Posterior cingulate gyrus (tissue), 11 donors: Measurements from ENCODE around the gene LRRTM4.

Experiments used
- DNase-seq, 10 donors: peaks; one replicate each; pipeline versions ENCODE4 v3.0.0 to v3.0.0-alpha.2; 2020 to 2021; ENCODE audit warnings: mixed read lengths in 3 of 10
- intact Hi-C: fragments of 100-400 bp; cut with DNase I; formaldehyde crosslinking; loops from one replicate; pipeline ENCODE4 v1.15.1; 2023

The LRRTM4 gene

GRCh38 chr2:77521931-77522470 lies at the start of gene LRRTM4:
LRRTM4 (minus strand) TSS chr2:77522376.
- intact Hi-C loops: loop anchor here (5.0 kb wide), 1 partner anchor 570 kb away; no protein-coding TSS in a partner anchor
- peak in 9 of 10 donors; percentile 30 to 88 (median 48) for DNase-seq

DNA sequence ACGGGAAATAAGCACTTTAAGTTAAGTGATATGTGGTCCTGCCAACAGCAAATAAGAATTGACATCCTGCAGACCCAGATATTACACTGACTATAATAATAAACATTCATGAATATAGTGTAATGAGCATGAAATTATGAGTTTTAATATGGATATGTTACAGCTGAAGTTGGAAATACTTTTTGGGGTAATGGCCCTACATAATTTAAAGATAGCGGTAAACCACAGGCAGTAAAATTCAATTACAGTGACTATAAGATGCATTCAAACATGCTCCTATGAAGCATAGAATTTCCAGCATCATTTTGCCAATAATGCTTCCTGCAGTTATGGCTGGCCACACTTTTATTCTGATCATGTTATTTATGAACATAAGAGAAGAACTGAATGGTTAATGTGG lies 49.4 kb upstream of the LRRTM4 start:
- intact Hi-C loops: no loop called here

DNA sequence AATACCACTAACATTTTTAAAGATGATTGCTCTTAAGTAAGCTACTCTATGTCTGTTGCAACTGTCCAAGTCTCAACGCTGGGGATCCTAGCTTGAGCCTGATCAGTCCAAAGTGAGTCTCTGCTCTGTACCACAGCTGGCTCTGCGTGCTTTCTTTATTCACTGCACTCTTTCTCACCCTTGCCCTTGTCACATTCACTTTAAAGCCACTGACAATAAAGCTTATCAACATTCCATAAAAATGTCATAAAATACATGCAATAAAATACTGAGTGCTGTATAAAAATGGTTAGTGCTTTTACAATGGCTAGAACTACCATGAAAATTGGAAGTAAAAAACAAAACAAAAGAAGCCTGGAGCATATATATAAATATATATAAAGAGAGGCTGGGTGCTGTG lies 45.5 kb upstream of the LRRTM4 start:
- intact Hi-C loops: no loop called here
- DNase-seq: no peak

More for the DNA sequence above, 49.4 kb upstream of the LRRTM4 start:
- DNase-seq: no peak

- intact Hi-C loops: no loop called here
- no peak for DNase-seq
These were observed 44.4 kb upstream of the LRRTM4 start for GRCh38 chr2:77566582-77566981.

- DNase-seq: no peak
- intact Hi-C loops: no loop called here
These were observed 44.0 kb upstream of the LRRTM4 start for GRCh38 chr2:77566131-77566530.

- no peak for DNase-seq
- intact Hi-C loops: no loop called here
These were observed 30.8 kb upstream of the LRRTM4 start for GRCh38 chr2:77552956-77553355.

- intact Hi-C loops: no loop called here
- no peak for DNase-seq
These were observed 15.9 kb upstream of the LRRTM4 start for GRCh38 chr2:77538031-77538430.

DNA sequence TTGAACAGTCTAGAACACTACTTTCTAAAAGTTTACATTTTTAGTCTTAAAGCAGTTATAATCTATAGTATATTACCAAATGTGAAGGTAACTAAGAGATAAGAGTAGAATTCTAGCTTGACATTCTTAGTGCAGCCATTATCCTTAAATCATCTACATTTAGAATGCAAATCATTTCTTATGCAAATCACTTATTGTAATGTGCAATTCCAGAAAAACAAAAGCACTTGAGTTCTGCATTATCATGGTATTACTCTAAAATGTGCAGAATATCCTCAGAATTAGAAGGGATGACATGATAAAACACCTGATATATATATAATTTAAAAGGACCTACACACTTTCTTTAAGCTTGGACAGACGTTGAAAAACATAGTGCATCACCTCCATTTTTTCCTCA lies 712 bp upstream of the LRRTM4 start:
- intact Hi-C loops: loop anchor here (5.0 kb wide), 1 partner anchor 571 kb away; no protein-coding TSS in a partner anchor
- DNase-seq: no peak

DNA sequence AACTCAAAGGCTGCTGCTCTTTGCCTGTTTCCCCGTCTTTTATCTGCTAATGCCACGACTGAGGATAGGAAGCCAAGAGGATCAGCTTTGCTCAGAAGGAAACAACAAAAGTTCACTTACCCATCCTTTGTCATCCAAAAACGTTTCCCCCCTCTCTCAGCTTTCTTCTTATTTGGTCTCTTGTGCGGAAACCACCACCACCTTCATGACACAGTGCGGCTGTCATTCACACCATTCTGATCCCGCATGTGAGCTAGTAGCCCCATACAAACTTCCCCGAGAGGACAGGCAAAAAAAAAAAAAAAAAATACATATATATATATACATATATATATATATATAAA lies 656 bp downstream of the LRRTM4 start:
- DNase-seq: no peak
- intact Hi-C loops: loop anchor here (5.0 kb wide), 1 partner anchor 569 kb away; no protein-coding TSS in a partner anchor

DNA sequence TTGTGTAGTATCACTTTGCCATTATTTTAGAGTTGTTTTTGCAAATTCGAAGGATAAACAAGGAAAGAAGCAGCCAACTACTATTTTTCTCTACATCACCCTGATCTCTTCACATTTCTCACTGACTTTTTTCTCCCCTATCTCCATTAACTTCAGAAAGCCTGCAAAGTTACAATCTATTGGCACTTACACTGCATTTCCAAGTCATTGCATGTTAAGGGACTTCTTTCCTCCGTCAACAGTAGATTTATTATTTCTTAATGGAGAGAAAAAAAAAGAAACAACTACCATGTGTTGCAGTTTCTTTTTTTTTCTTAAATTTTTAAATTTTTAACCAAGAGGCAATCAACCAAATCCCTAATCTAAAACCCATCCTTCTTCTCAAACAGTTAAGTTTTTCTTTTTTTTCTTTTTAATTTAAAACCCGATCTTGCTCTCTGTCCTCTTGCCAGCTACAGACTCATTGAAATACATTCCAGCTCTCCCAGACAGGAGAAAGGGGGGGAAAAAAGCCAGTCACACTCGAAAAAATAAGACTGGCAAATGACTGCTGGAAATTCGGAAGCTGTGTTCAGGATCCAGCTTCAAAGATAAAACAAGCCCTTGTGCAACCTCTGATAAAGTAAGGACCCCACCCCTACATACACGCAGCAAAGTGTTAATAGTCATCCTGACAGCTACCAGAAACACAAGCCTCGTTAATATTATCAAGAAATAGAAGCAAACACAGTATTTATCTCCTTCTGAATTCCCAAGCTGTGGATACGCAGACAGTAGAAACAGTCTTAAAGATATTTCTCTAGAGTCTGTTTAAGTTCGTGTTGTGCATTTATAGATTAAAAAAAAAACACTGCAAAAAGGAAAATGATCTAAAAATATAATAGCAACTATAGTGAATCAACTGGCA lies 1.3 kb downstream of the LRRTM4 start:
- no peak for DNase-seq
- intact Hi-C loops: loop anchor here (5.0 kb wide), 1 partner anchor 569 kb away; no protein-coding TSS in a partner anchor

GRCh38 chr2:77519888-77520506 lies 2.2 kb downstream of the LRRTM4 start:
- no peak for DNase-seq
- intact Hi-C loops: loop anchor here (5.0 kb wide), 1 partner anchor 568 kb away; no protein-coding TSS in a partner anchor

DNA sequence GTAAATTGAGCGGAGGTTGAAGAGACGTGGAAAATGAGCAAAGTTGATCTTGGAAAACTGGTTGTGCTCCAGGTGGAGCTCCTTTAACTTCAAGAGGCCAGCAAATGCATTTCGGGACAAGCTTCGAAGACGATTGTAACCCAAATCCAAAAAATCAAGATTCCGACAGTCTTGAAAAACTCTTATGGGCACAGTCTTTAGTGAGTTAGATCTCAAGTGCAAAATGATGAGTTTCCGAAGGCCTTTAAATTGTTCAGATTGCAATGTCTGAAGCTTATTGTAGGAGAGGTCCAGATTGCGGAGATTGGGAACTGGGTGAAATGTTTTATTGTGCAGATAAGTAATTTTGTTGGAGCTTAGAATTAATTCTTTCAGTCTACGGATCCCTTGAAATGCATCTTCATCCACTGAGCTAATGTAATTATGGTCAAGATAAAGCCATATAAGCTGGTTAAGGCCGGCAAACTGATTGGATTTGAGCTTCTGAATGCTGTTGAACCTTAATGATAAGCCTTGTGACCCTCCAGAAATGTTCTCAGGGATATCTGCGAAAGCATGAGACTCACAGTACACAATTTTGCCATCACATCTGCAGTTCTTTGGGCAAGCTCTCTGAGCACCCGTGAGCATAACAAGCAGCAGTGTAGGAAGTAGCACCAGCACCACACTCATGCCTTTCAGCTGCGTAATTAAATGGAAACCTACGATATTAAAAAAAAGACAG lies 2.9 kb downstream of the LRRTM4 start:
- intact Hi-C loops: no loop called here
- DNase-seq: peak in 1 of 10 donors; percentile 64

GRCh38 chr2:77518311-77518710 lies 3.9 kb downstream of the LRRTM4 start:
- intact Hi-C loops: no loop called here
- DNase-seq: no peak

DNA sequence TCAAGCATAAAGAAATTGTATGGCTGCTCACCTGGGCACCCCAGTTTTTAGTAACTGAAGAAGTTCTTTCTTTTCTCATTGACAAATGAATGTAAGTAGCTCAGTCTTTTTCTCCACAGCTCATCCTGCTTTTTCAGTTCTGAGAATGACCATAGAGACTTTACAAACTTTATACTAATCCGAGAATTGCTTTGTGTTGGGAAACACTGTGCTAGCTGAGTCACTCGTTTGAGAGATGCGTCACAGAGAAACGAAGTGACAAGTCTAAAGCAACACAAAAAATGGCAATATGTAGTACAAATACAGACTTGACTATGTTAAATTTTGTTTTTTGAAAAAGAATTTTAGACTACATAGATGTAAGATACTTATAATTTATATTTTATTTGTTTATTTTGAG lies 9.0 kb downstream of the LRRTM4 start:
- intact Hi-C loops: no loop called here
- DNase-seq: no peak

DNA sequence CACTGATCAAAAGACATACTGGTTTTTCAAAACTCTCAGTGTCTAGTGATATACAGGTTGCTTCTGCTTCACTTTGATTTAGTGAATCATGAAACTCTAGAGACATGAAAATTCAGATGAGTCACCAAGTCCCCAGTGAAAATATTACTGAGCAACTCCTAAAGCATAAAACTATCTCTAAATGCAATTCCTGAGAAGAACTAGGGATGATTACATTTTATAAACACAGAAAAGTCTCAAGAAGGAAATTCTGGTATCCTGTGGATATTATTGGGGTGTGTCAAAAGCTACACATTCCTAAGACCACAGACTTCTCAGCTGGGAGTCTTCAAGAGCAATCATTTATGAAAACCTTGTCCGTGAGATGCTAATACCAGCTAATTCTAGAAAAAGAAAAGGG lies 9.7 kb downstream of the LRRTM4 start:
- intact Hi-C loops: no loop called here
- DNase-seq: no peak

- DNase-seq: no peak
- intact Hi-C loops: no loop called here
These were observed 13.7 kb downstream of the LRRTM4 start for GRCh38 chr2:77508511-77508910.

DNA sequence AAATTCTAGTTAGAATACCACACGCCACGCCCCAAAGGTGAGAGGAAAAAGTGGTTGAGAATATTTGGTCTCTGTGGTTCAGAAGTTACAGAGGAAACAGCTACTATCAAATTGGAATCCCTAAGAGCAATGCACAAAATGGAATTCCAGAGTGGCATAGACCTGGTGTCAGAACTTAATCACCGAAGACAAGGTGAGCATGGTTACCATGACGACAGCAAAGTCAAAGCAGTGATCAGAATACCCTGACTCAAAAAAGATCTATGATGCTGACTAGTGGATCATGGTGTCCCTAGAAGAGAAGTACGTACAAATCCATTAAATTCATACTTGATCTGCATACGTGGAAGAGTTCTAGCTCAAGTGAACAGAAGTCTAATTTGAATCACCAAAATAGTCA lies 14.5 kb downstream of the LRRTM4 start:
- intact Hi-C loops: no loop called here
- DNase-seq: no peak

DNA sequence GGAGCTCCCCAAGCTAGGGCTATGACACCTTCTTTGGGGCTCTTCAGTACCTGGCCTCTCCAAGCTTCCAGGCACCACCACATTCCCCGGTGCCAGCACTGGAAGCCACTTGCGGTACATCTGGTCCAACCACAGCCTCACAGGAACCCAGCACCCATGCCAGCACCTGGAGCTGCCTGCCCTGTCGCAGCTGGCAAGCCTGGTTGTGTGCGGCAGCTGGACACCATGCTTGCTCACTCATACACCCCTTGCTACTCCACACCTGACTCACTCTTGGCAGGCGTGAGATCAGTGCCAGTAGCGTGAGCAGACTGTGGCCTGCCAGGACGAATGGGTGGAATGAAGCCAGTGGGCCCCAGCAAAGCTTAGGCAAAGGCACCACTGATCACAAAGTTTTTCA lies 34.0 kb downstream of the LRRTM4 start:
- intact Hi-C loops: no loop called here
- DNase-seq: peak in 2 of 10 donors; percentile 52 to 53

- DNase-seq: peak in 2 of 10 donors; percentile 64 to 66
- intact Hi-C loops: no loop called here
These were observed 34.9 kb downstream of the LRRTM4 start for GRCh38 chr2:77487074-77487803.

DNA sequence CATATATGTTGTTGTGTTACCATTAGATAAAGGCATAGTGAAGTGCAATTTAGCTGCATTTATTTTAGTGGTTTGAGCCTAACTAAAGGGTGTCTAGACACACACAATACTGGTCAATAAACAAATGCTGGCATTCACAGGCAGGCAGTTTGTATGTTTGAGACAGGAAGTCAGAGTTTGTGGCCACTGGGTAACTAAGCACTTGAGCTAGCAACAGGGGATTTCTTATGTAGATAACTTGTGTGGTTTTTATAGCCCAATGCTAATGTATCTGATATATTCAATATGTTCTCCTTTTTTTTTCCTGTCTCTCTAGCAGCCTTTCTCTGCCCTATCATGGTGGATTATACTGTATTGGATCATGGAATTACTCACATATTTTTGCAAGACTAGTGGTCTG lies 38.1 kb downstream of the LRRTM4 start:
- intact Hi-C loops: no loop called here
- DNase-seq: no peak
